ENCODE measurements around the gene CBX4. TPM values are rescaled to one million over a fixed set of nuclear protein-coding genes. Genes with fewer than 3 reads are reported as not detected.

CBX4 gene
- total and polyA plus RNA-seq, 2 of the 13 experiments (the other 11 are each of a cell fraction or from before 2014, with no cell fraction given), result 25.8 to 50.8 TPM

DNA sequence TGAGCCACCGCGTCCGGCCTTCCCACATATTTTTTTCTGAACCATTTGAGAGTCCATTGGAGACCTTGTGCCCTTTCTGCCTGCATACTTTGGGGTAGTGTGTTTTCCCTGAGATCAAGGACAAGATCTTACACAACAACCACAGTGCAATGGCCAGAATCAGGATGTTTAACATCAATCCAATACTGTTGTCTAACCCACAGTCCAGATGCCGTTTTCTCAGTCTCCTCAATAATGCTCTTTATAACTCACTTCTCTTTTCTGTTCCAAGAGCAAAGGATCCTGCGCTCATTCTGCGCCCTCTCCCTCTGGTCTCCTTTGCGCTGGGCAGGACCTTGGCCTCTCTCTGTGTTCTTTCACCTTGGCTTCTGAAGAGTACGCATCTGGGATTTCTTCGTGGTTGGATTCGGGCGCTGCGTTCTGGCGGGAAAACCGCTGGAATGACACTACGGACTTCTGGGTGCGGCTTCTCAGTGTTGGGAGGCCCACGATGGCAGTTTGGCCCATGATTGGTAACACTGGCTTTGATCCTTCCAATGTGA lies 16.6 kb downstream of the CBX4 start (continued):
- TF ChIP-seq ZXDC (CRISPR knock-in tag; IDR thresholded peaks at IDR 0.05) (no peak), ZNF383 (CRISPR knock-in tag; IDR thresholded peaks at IDR 0.05; ENCODE audit: borderline replicate concordance) (no peak), SIN3A (IDR thresholded peaks at IDR 0.05; ENCODE audit: borderline replicate concordance, low read depth, low read length) (no peak), ELF3 (CRISPR knock-in tag; IDR thresholded peaks at IDR 0.05) (peak; percentile 95), FOXM1 (CRISPR knock-in tag; IDR thresholded peaks at IDR 0.05) (no peak), RXRA (CRISPR knock-in tag; IDR thresholded peaks at IDR 0.05) (peak; percentile 85; the same call in 1 of the 2 replicates), ZEB1 (IDR thresholded peaks at IDR 0.05; ENCODE audit: insufficient replicate concordance, low read depth) (no peak), MBNL3 (CRISPR knock-in tag; conservative IDR thresholded peaks at IDR 0.05) (no peak), TBX2 (CRISPR knock-in tag; IDR thresholded peaks at IDR 0.05; ENCODE audit: borderline replicate concordance) (peak; percentile 74), SRY (CRISPR knock-in tag; IDR thresholded peaks at IDR 0.05) (peak; percentile 64; the same call in 1 of the 2 replicates), ZNF225 (CRISPR knock-in tag; IDR thresholded peaks at IDR 0.05) (no peak)
- TF ChIP-seq, protein P1, sequence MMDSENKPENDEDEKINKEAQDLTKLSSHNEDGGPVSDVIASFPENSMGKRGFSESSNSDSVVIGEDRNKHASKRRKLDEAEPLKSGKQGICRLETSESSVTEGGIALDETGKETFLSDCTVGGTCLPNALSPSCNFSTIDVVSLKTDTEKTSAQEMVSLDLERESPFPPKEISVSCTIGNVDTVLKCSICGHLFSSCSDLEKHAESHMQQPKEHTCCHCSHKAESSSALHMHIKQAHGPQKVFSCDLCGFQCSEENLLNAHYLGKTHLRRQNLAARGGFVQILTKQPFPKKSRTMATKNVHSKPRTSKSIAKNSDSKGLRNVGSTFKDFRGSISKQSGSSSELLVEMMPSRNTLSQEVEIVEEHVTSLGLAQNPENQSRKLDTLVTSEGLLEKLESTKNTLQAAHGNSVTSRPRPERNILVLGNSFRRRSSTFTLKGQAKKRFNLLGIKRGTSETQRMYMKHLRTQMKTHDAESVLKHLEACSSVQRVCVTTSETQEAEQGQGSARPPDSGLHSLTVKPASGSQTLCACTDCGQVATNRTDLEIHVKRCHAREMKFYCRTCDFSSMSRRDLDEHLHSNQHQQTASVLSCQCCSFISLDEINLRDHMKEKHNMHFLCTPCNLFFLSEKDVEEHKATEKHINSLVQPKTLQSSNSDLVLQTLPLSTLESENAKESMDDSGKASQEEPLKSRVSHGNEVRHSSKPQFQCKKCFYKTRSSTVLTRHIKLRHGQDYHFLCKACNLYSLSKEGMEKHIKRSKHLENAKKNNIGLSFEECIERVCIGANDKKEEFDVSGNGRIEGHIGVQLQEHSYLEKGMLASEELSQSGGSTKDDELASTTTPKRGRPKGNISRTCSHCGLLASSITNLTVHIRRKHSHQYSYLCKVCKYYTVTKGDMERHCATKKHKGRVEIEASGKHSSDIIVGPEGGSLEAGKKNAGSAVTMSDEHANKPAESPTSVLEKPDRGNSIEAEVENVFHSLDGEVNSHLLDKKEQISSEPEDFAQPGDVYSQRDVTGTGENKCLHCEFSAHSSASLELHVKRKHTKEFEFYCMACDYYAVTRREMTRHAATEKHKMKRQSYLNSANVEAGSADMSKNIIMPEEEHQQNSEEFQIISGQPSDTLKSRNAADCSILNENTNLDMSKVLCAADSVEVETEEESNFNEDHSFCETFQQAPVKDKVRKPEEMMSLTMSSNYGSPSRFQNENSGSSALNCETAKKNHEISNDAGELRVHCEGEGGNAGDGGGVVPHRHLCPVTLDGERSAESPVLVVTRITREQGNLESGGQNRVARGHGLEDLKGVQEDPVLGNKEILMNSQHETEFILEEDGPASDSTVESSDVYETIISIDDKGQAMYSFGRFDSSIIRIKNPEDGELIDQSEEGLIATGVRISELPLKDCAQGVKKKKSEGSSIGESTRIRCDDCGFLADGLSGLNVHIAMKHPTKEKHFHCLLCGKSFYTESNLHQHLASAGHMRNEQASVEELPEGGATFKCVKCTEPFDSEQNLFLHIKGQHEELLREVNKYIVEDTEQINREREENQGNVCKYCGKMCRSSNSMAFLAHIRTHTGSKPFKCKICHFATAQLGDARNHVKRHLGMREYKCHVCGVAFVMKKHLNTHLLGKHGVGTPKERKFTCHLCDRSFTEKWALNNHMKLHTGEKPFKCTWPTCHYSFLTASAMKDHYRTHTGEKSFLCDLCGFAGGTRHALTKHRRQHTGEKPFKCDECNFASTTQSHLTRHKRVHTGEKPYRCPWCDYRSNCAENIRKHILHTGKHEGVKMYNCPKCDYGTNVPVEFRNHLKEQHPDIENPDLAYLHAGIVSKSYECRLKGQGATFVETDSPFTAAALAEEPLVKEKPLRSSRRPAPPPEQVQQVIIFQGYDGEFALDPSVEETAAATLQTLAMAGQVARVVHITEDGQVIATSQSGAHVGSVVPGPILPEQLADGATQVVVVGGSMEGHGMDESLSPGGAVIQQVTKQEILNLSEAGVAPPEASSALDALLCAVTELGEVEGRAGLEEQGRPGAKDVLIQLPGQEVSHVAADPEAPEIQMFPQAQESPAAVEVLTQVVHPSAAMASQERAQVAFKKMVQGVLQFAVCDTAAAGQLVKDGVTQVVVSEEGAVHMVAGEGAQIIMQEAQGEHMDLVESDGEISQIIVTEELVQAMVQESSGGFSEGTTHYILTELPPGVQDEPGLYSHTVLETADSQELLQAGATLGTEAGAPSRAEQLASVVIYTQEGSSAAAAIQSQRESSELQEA (CRISPR knock-in tag; IDR thresholded peaks at IDR 0.05; ENCODE audit: not compliant biosample characterization), result no peak
- TF ChIP-seq, protein P2, sequence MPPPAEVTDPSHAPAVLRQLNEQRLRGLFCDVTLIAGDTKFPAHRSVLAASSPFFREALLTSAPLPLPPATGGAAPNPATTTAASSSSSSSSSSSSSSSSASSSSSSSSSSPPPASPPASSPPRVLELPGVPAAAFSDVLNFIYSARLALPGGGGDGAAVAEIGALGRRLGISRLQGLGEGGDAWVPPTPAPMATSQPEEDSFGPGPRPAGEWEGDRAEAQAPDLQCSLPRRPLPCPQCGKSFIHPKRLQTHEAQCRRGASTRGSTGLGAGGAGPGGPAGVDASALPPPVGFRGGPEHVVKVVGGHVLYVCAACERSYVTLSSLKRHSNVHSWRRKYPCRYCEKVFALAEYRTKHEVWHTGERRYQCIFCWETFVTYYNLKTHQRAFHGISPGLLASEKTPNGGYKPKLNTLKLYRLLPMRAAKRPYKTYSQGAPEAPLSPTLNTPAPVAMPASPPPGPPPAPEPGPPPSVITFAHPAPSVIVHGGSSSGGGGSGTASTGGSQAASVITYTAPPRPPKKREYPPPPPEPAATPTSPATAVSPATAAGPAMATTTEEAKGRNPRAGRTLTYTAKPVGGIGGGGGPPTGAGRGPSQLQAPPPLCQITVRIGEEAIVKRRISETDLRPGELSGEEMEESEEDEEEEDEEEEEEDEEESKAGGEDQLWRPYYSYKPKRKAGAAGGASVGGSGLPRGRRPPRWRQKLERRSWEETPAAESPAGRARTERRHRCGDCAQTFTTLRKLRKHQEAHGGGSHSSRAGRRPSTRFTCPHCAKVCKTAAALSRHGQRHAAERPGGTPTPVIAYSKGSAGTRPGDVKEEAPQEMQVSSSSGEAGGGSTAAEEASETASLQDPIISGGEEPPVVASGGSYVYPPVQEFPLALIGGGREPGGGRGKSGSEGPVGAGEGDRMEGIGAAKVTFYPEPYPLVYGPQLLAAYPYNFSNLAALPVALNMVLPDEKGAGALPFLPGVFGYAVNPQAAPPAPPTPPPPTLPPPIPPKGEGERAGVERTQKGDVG (CRISPR knock-in tag; IDR thresholded peaks at IDR 0.05; ENCODE audit: borderline replicate concordance), result peak; percentile 45; the same call in 1 of the 2 replicates
- TF ChIP-seq, protein P3, sequence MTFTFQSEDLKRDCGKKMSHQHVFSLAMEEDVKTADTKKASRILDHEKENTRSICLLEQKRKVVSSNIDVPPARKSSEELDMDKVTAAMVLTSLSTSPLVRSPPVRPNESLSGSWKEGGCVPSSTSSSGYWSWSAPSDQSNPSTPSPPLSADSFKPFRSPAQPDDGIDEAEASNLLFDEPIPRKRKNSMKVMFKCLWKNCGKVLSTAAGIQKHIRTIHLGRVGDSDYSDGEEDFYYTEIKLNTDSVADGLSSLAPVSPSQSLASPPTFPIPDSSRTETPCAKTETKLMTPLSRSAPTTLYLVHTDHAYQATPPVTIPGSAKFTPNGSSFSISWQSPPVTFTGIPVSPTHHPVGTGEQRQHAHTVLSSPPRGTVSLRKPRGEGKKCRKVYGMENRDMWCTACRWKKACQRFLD (CRISPR knock-in tag; IDR thresholded peaks at IDR 0.05; ENCODE audit: borderline replicate concordance), result no peak
